T-cell (primary cell): Measurements from ENCODE around the gene OR2J2. TPM values are rescaled to one million over a fixed set of nuclear protein-coding genes. Genes with fewer than 3 reads are reported as not detected.
"Not testable (repeated sequence)": the region's sequence is repeated elsewhere in the genome, so short reads cannot be mapped to it uniquely, and the experiment has no call there.

Source experiments
- ATAC-seq, 4 experiments: fragments of 200-7000 bp in 3 of 4; fragments of 150-1000 bp in 1 of 4; cut with Tn5 transposase; replicated peaks in 1 of 4; 1 replicate in 3 of 4; 2 replicates in 1 of 4; pipeline ENCODE4 v1.10.0; 2021; ENCODE audit warnings: moderate library complexity in 3 of 4, mild to moderate bottlenecking in 2 of 4, moderate number of reproducible peaks in 1 of 4
- CTCF ChIA-PET, 2 donors: fragments of 300-600 bp; sonication (Branson Sonifier 250); formaldehyde crosslinking; loops; one replicate each; lab custom pipeline; 2022; ENCODE audit warnings: antibody characterized with exemption in 2 of 2; lab: Charles Lee
- POLR2A ChIA-PET, 2 donors: fragments of 300-600 bp; sonication (Branson Sonifier 250); formaldehyde crosslinking; loops; one replicate each; lab custom pipeline; 2022; ENCODE audit warnings: antibody characterized with exemption in 2 of 2; lab: Charles Lee
- DNase-seq, 35 experiments: peaks; one replicate each; pipeline versions ENCODE4 v3.0.0 to v3.0.0-alpha.2; 2013 to 2023
- H3K27ac ChIP-seq: one replicate; pipeline ENCODE4 v1.5.1; 2013; ENCODE audit warnings: low read length
- H3K27me3 ChIP-seq, 2 experiments: replicated peaks in 1 of 2; 1 replicate in 1 of 2; 2 replicates in 1 of 2; pipeline versions ENCODE4 v1.6.1 to v1.7.0; 2013; ENCODE audit warnings: low read length in 1 of 2, mixed read lengths in 1 of 2; ENCODE audit not compliant: control insufficient read depth in 2 of 2, insufficient read depth in 2 of 2; ENCODE audit errors: extremely low read depth in 1 of 2
- H3K36me3 ChIP-seq, 2 donors: 1 replicate in 1 of 2; 2 replicates in 1 of 2; pipeline versions ENCODE4 v1.6.1 to v1.7.0; 2013; ENCODE audit warnings: low read length in 1 of 2; ENCODE audit not compliant: control insufficient read depth in 2 of 2, insufficient read depth in 1 of 2; ENCODE audit errors: extremely low read depth in 1 of 2
- H3K4me1 ChIP-seq, 2 experiments: 1 replicate in 1 of 2; 2 replicates in 1 of 2; pipeline versions ENCODE4 v1.6.1 to v1.7.0; 2013; ENCODE audit warnings: low read length in 2 of 2, mixed read lengths in 1 of 2; ENCODE audit not compliant: insufficient read depth in 2 of 2, control insufficient read depth in 1 of 2; ENCODE audit errors: extremely low read depth in 1 of 2
- H3K4me3 ChIP-seq, 2 donors: 1 replicate in 1 of 2; 2 replicates in 1 of 2; pipeline versions ENCODE4 v1.5.1 to v1.7.0; 2013; ENCODE audit warnings: mild to moderate bottlenecking in 2 of 2, low read length in 1 of 2, moderate library complexity in 1 of 2; ENCODE audit not compliant: control insufficient read depth in 1 of 2; ENCODE audit errors: extremely low read depth in 1 of 2
- H3K9me3 ChIP-seq: 2 replicates; pipeline ENCODE4 v1.7.0; 2013
- H3K27ac Mint-ChIP-seq, 2 donors: one replicate each; pipeline ENCODE4 v1.8.0; 2020 to 2021; ENCODE audit warnings: mild to moderate bottlenecking in 2 of 2, mixed read lengths in 2 of 2
- H3K27me3 Mint-ChIP-seq, 2 donors: one replicate each; pipeline ENCODE4 v1.8.0; 2021 to 2022; ENCODE audit warnings: mixed read lengths in 2 of 2
- H3K36me3 Mint-ChIP-seq: one replicate; pipeline ENCODE4 v1.8.0; 2021; ENCODE audit warnings: mixed read lengths
- H3K4me1 Mint-ChIP-seq, 3 donors: one replicate each; pipeline ENCODE4 v1.8.0; 2020 to 2022; ENCODE audit warnings: mixed read lengths in 3 of 3, mild to moderate bottlenecking in 1 of 3
- H3K4me3 Mint-ChIP-seq, 3 donors: one replicate each; pipeline ENCODE4 v1.8.0; 2020 to 2022; ENCODE audit warnings: mild to moderate bottlenecking in 3 of 3, mixed read lengths in 3 of 3, moderate library complexity in 3 of 3
- H3K9me3 Mint-ChIP-seq, 3 donors: one replicate each; pipeline ENCODE4 v1.8.0; 2020 to 2022; ENCODE audit warnings: mixed read lengths in 3 of 3
- WGBS: methylation state at CpG from one replicate; pipeline ENCODE4 v1.1.5; 2013; ENCODE audit warnings: missing lambda C conversion rate; ENCODE audit not compliant: insufficient coverage; 5-methylcytosine and 5-hydroxymethylcytosine counted together
- total RNA-seq, 35 experiments: library from RNA in 6 of 35; stranded (reverse) in 6 of 35; fragments of 120-200 nt in 1 of 35; gene quantifications; one replicate each; pipeline versions ENCODE4 v1.2.1 to v1.2.4 and lab custom pipeline; 2013 to 2026

OR2J2 gene
- total RNA-seq, 5 donors from 2014 or later (not counting 1 experiment from before 2014, with no cell fraction given), result not detected

GRCh38 chr6:29165571-29165970 lies 5.1 kb upstream of the OR2J2 start:
- H3K36me3 Mint-ChIP-seq, POLR2A ChIA-PET, ATAC-seq, H3K27ac ChIP-seq, H3K4me3 ChIP-seq, H3K4me1 Mint-ChIP-seq, CTCF ChIA-PET, H3K9me3 ChIP-seq, H3K27ac Mint-ChIP-seq, H3K36me3 ChIP-seq, H3K4me1 ChIP-seq, H3K9me3 Mint-ChIP-seq, DNase-seq, H3K4me3 Mint-ChIP-seq: not testable (repeated sequence)
- no CpG with 5 or more reads among the region's 28 CpGs for WGBS
- H3K27me3 Mint-ChIP-seq, result peaks cover 26 to 39% of the 10 kb centered on the region in 2 donors
- H3K27me3 ChIP-seq, result peaks cover 0 to 11% of the 10 kb centered on the region in 2 experiments

GRCh38 chr6:29171736-29172135 lies 1.0 kb downstream of the OR2J2 start:
- DNase-seq (no peak), ATAC-seq (no peak)
- no CpG with 5 or more reads among the region's 1 CpG for whole genome bisulfite sequencing
- ChIA-PET CTCF (no interaction called here), POLR2A (no interaction called here)
- no peaks in the 10 kb centered on the region for H3K4me1 Mint-ChIP-seq
- no peak overlapping the region for H3K4me3 Mint-ChIP-seq
- H3K9me3 ChIP-seq, result no peaks in the 10 kb centered on the region
- H3K27me3 ChIP-seq, result no peaks in the 10 kb centered on the region
- no peaks in the 10 kb centered on the region for H3K9me3 Mint-ChIP-seq
- H3K36me3 Mint-ChIP-seq, result no peaks in the 10 kb centered on the region
- no peaks in the 10 kb centered on the region for H3K4me1 ChIP-seq
- no peaks in the 10 kb centered on the region for H3K36me3 ChIP-seq
- no peak overlapping the region for H3K4me3 ChIP-seq
- no peak overlapping the region for H3K27ac ChIP-seq
- no peak overlapping the region for H3K27ac Mint-ChIP-seq
- H3K27me3 Mint-ChIP-seq, result peaks cover 23 to 28% of the 10 kb centered on the region in 2 donors

- DNase-seq (no peak), ATAC-seq (no peak)
- Mint-ChIP-seq H3K4me3 (no peak overlapping the region), H3K9me3 (peaks cover 7 to 10% (median 10%) of the 10 kb centered on the region in 3 donors), H3K4me1 (no peaks in the 10 kb centered on the region), H3K36me3 (no peaks in the 10 kb centered on the region), H3K27me3 (peaks cover 36 to 53% of the 10 kb centered on the region in 2 donors), H3K27ac (no peak overlapping the region)
- Histone ChIP-seq H3K27ac (no peak overlapping the region), H3K4me3 (no peak overlapping the region), H3K36me3 (no peaks in the 10 kb centered on the region), H3K27me3 (no peaks in the 10 kb centered on the region), H3K4me1 (no peaks in the 10 kb centered on the region), H3K9me3 (no peaks in the 10 kb centered on the region)
- ChIA-PET CTCF (no interaction called here), POLR2A (no interaction called here)
- no CpG with 5 or more reads among the region's 1 CpG for WGBS
Observed at GRCh38 chr6:29183594-29183993, 12.9 kb downstream of the OR2J2 start.

DNA sequence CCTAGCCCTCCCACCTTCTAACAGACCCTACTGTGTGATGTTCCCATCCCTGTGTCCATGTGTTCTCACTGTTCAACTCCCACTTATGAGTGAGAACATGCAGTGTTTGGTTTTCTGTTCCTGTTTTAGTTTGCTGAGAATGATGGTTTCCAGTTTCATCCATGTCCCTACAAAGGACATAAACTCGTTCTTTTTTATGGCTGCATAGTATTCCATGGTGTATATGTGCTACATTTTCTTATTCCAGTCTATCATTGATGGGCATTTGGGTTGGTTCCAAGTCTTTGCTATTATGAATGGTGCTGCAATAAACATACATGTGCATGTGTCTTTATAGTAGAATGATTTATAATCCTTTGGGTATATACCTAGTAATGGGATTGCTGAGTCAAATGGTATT lies 18.0 kb downstream of the OR2J2 start:
- H3K4me3 Mint-ChIP-seq, H3K27ac ChIP-seq, H3K4me1 ChIP-seq, CTCF ChIA-PET, H3K36me3 Mint-ChIP-seq, DNase-seq, H3K36me3 ChIP-seq, H3K9me3 ChIP-seq, H3K4me3 ChIP-seq, H3K27ac Mint-ChIP-seq, ATAC-seq, H3K4me1 Mint-ChIP-seq, H3K27me3 ChIP-seq, POLR2A ChIA-PET: not testable (repeated sequence)
- H3K27me3 Mint-ChIP-seq, result peaks cover 52 to 64% of the 10 kb centered on the region in 2 donors
- H3K9me3 Mint-ChIP-seq, result peaks cover 15 to 22% (median 20%) of the 10 kb centered on the region in 3 donors
- no CpG with 5 or more reads among the region's 1 CpG for WGBS

GRCh38 chr6:29200767-29201662 lies 30.3 kb downstream of the OR2J2 start:
- Mint-ChIP-seq H3K4me3 (no peak overlapping the region), H3K27ac (no peak overlapping the region), H3K27me3 (peaks cover 4 to 7% of the 10 kb centered on the region in 2 donors), H3K4me1 (peaks cover 5 to 7% (median 6%) of the 10 kb centered on the region in 3 donors), H3K36me3 (no peaks in the 10 kb centered on the region), H3K9me3 (no peaks in the 10 kb centered on the region)
- H3K27ac ChIP-seq, result no peak overlapping the region
- peaks cover 0 to 6% of the 10 kb centered on the region in 2 experiments for H3K27me3 ChIP-seq
- no peak overlapping the region for H3K4me3 ChIP-seq
- ChIA-PET POLR2A (no interaction called here), CTCF (interaction anchor here in 1 of 2 donors (0.6 kb wide), 1 partner anchor 560 kb away, joined by 6 read pairs; no protein-coding TSS in a partner anchor)
- DNase-seq, result no peak
- no peak for ATAC-seq
- no peaks in the 10 kb centered on the region for H3K9me3 ChIP-seq
- 88% methylated on average over 22 of the region's 22 CpGs for WGBS
- H3K4me1 ChIP-seq, result no peaks in the 10 kb centered on the region
- H3K36me3 ChIP-seq, result no peaks in the 10 kb centered on the region

DNA sequence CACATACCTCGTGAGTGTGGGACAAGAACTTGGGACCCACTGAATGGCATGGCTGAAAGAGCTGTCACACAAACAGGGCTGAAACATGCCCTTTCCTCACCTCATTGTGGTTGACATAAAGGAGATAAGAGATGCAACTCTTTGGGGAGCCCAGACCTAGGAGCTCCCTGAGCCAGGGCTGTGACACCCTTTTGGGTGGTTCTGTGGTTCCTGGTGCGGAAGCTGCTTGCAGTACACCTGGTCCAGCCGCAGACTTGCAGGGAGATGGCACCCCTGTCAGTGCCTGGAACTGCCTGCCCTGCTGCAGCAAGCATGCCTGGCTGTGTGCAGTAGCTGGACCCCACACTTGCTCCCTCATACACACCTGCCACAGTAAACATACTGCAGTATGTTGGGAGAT lies 31.3 kb downstream of the OR2J2 start:
- CTCF ChIA-PET, result no interaction called here
- Mint-ChIP-seq H3K4me1 (peaks cover 5 to 7% (median 6%) of the 10 kb centered on the region in 3 donors), H3K9me3 (no peaks in the 10 kb centered on the region), H3K36me3 (no peaks in the 10 kb centered on the region), H3K27ac (no peak overlapping the region), H3K27me3 (peaks cover 6 to 8% of the 10 kb centered on the region in 2 donors), H3K4me3 (no peak overlapping the region)
- POLR2A ChIA-PET, result no interaction called here
- Histone ChIP-seq H3K4me1 (no peaks in the 10 kb centered on the region), H3K9me3 (no peaks in the 10 kb centered on the region), H3K27me3 (peaks cover 0 to 6% of the 10 kb centered on the region in 2 experiments), H3K27ac (no peak overlapping the region), H3K36me3 (no peaks in the 10 kb centered on the region), H3K4me3 (no peak overlapping the region)
- no peak for ATAC-seq
- WGBS, result 92% methylated on average over 2 of the region's 3 CpGs
- no peak for DNase-seq
